Activated B cell treated with CpG ODN at 0.5 μM for 24 hours (primary cell): ENCODE results near the gene ENG. TPM values are rescaled to one million over a fixed set of nuclear protein-coding genes. Genes with fewer than 3 reads are reported as not detected.
A peak's percentile ranks its signal among the peaks of the same experiment; 100 is the strongest.

Experiments
- ATAC-seq: fragments of 200-7000 bp; cut with Tn5 transposase; one replicate; pipeline ENCODE4 v1.10.0; 2021; ENCODE audit warnings: low read depth, mild to moderate bottlenecking, moderate library complexity
- CTCF ChIA-PET: fragments of 350-600 bp; sonication (Branson Sonifier 250); formaldehyde crosslinking; loops from one replicate; lab custom pipeline; 2021; ENCODE audit warnings: antibody characterized with exemption; lab: Charles Lee
- POLR2A ChIA-PET: fragments of 350-600 bp; sonication (Branson Sonifier 250); formaldehyde crosslinking; loops from one replicate; lab custom pipeline; 2021; ENCODE audit warnings: antibody characterized with exemption; lab: Charles Lee
- DNase-seq: peaks from one replicate; pipeline ENCODE4 v3.0.0; 2022
- H3K27ac Mint-ChIP-seq: one replicate; pipeline ENCODE4 v1.8.0; 2020; ENCODE audit warnings: mixed read lengths
- H3K27me3 Mint-ChIP-seq: one replicate; pipeline ENCODE4 v1.8.0; 2021; ENCODE audit warnings: mixed read lengths
- H3K36me3 Mint-ChIP-seq: one replicate; pipeline ENCODE4 v1.8.0; 2021; ENCODE audit warnings: low read depth, mixed read lengths
- H3K4me1 Mint-ChIP-seq: one replicate; pipeline ENCODE4 v1.8.0; 2021; ENCODE audit warnings: mixed read lengths
- H3K4me3 Mint-ChIP-seq: one replicate; pipeline ENCODE4 v1.8.0; 2020; ENCODE audit warnings: mild to moderate bottlenecking, mixed read lengths
- H3K9me3 Mint-ChIP-seq: one replicate; pipeline ENCODE4 v1.8.0; 2020; ENCODE audit warnings: mixed read lengths
- intact Hi-C: fragments of 100-400 bp; cut with micrococcal nuclease; formaldehyde crosslinking; loops from one replicate; pipeline ENCODE4 v1.15.1; 2024
- total RNA-seq: library from RNA; stranded (reverse); gene quantifications from 2 replicates; pipeline ENCODE4 v1.2.3, GENCODE V29; 2022
- TF ChIP-seq, protein P1 (sequence below): fragments of 200-600 bp; IDR thresholded peaks from one replicate; pipeline ENCODE4 v1.8.0; 2022; ENCODE audit warnings: antibody characterized with exemption, mild to moderate bottlenecking

Gene ENG
- total RNA-seq, 1 donor from 2014 or later = 6.1 TPM

DNA sequence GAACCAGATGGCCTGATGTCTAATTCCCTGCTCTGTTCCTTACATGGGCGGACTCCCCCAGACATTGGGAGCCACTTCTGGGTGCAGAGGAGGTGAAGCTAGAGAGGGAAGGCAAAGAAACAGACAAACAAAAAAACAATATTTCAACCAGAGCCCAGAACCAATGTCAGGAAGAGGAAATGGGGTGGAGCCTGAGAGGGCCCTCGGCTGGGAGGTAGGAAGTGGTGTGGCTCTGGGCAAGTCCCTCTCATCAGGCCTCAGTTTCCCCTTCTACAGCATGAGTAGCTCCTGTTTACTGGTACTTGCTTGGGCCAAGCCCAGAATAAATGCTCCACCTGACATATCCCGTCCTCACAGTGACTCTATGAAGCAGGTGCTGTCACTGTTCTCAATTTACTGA lies 87.0 kb downstream of the ENG start:
- TF ChIP-seq, protein P1, sequence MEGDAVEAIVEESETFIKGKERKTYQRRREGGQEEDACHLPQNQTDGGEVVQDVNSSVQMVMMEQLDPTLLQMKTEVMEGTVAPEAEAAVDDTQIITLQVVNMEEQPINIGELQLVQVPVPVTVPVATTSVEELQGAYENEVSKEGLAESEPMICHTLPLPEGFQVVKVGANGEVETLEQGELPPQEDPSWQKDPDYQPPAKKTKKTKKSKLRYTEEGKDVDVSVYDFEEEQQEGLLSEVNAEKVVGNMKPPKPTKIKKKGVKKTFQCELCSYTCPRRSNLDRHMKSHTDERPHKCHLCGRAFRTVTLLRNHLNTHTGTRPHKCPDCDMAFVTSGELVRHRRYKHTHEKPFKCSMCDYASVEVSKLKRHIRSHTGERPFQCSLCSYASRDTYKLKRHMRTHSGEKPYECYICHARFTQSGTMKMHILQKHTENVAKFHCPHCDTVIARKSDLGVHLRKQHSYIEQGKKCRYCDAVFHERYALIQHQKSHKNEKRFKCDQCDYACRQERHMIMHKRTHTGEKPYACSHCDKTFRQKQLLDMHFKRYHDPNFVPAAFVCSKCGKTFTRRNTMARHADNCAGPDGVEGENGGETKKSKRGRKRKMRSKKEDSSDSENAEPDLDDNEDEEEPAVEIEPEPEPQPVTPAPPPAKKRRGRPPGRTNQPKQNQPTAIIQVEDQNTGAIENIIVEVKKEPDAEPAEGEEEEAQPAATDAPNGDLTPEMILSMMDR = no peak
- Mint-ChIP-seq H3K4me3 (peak overlapping the region; percentile 50), H3K9me3 (no peaks in the 10 kb centered on the region), H3K27me3 (no peaks in the 10 kb centered on the region), H3K36me3 (peaks cover 74% of the 10 kb centered on the region), H3K27ac (peak overlapping the region; percentile 86), H3K4me1 (peaks cover 84% of the 10 kb centered on the region)
- intact Hi-C loops = no loop called here
- no peak for DNase-seq
- POLR2A ChIA-PET = interaction anchor here (0.6 to 1.9 kb wide), 4 partner anchors 9 to 17 kb away, joined by 3 to 9 read pairs (median 4); no protein-coding TSS in a partner anchor
- CTCF ChIA-PET = interaction anchor here (0.9 to 1.8 kb wide), 3 partner anchors 17 to 96 kb away, joined by 4 to 5 read pairs (median 5); partner anchors contain the start of gene TOR2A
- no peak for ATAC-seq

DNA sequence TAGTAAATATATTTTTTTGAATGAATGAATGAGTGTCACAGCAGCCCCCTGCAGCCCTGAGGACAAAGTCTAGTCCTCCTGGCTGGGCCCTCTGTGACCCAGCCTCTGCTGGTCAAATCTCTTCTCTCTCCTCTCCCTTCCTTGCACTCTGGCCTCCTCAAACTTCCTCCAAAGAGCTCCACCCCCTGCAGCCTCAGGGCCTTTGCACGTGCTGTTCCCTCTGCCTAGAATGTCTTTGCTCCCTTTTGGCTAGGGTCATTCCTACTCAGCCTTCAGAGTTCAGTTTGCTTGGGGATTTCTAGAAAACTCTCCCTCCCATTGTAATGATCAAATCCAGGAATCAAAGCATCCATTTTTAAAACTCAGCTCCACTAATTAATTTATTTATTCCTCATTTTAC lies 89.0 kb downstream of the ENG start:
- peaks cover 74% of the 10 kb centered on the region for H3K4me1 Mint-ChIP-seq
- no peak overlapping the region for H3K4me3 Mint-ChIP-seq
- no peak overlapping the region for H3K27ac Mint-ChIP-seq
- ChIA-PET POLR2A (interaction anchor here (0.7 kb wide), 1 partner anchor 94 kb away, joined by 4 read pairs; no protein-coding TSS in a partner anchor), CTCF (interaction anchor here (0.8 to 4.1 kb wide), 5 partner anchors 19 to 152 kb away, joined by 3 to 25 read pairs (median 3); partner anchors contain the start of genes ST6GALNAC4 and TOR2A)
- no peaks in the 10 kb centered on the region for H3K27me3 Mint-ChIP-seq
- H3K9me3 Mint-ChIP-seq = no peaks in the 10 kb centered on the region
- intact Hi-C loops = no loop called here
- TF ChIP-seq, protein P1 = no peak
- no peak for DNase-seq
- H3K36me3 Mint-ChIP-seq = peaks cover 70% of the 10 kb centered on the region
- ATAC-seq = no peak

Other genes with a start within 250 kb of the ENG start
- gene STXBP1, start 242.4 kb downstream of the ENG start, total RNA-seq = 0.20 and 0.73 TPM in 2 replicates
- gene CFAP157, start 147.7 kb downstream of the ENG start, total RNA-seq = not detected in 2 replicates
- 12.7 and 13.8 TPM in 2 replicates for gene PTRH1, start 139.0 kb downstream of the ENG start, total RNA-seq
- gene TTC16, start 138.6 kb downstream of the ENG start, total RNA-seq = not detected in 2 replicates
- 13.8 and 15.1 TPM in 2 replicates for gene TOR2A, start 119.4 kb downstream of the ENG start, total RNA-seq
- 49.2 and 51.8 TPM in 2 replicates for gene SH2D3C, start 76.0 kb downstream of the ENG start, total RNA-seq
- gene CDK9, start 68.6 kb downstream of the ENG start, total RNA-seq = 132 and 137 TPM in 2 replicates
- 105 and 135 TPM in 2 replicates for gene FPGS, start 51.8 kb downstream of the ENG start, total RNA-seq
- gene AK1, start 23.0 kb upstream of the ENG start, total RNA-seq = 6.9 and 8.1 TPM in 2 replicates
- gene ST6GALNAC6, start 44.9 kb upstream of the ENG start, total RNA-seq = 39.9 and 47.5 TPM in 2 replicates
- gene ST6GALNAC4, start 62.4 kb upstream of the ENG start, total RNA-seq = 71.3 and 85.4 TPM in 2 replicates
- gene PIP5KL1, start 76.1 kb upstream of the ENG start, total RNA-seq = 1.7 and 1.8 TPM in 2 replicates
- gene DPM2, start 83.2 kb upstream of the ENG start, total RNA-seq = 41.4 and 50.6 TPM in 2 replicates
- 65.8 and 88.1 TPM in 2 replicates for gene EEIG1, start 126.3 kb upstream of the ENG start, total RNA-seq
- gene NAIF1, start 212.7 kb upstream of the ENG start, total RNA-seq = 10.4 and 11.1 TPM in 2 replicates
- gene SLC25A25, start 213.6 kb upstream of the ENG start, total RNA-seq = 8.0 and 9.4 TPM in 2 replicates